ENCODE results near the gene PTCD1. TPM values are rescaled to one million over a fixed set of nuclear protein-coding genes. Genes with fewer than 3 reads are reported as not detected.
"Not testable (repeated sequence)": the region's sequence is repeated elsewhere in the genome, so short reads cannot be mapped to it uniquely, and the experiment has no call there.

The PTCD1 gene
- total and polyA plus RNA-seq, 2 experiments from 2014 or later: 12.2 to 13.4 TPM

- not testable (repeated sequence) for H3K4me3 Mint-ChIP-seq; H3K9me3 Mint-ChIP-seq; H3K4me2 ChIP-seq; H3K79me2 ChIP-seq (replicated peaks; ENCODE audit: insufficient read depth); H3K27ac Mint-ChIP-seq; ATAC-seq; H3K27ac ChIP-seq (ENCODE audit: low read depth); H3K9me2 ChIP-seq (ENCODE audit: insufficient read depth); H3K27me3 ChIP-seq (ENCODE audit: insufficient read depth); H3K4me1 Mint-ChIP-seq; H3K4me1 ChIP-seq (ENCODE audit: insufficient read depth); H3K27me3 Mint-ChIP-seq (ENCODE audit: insufficient read depth, low read depth, poor library complexity); H2AFZ ChIP-seq; H3K4me3 ChIP-seq
- DNase-seq (ENCODE audit: low spot score): peak; percentile 72
- peak; percentile 65 to 68 for TF ChIP-seq CTCF (conservative IDR thresholded peaks at IDR 0.05; ENCODE audit: low read depth in 2 of 2)
- Histone ChIP-seq H3K36me3 (ENCODE audit: insufficient read depth) (peaks cover 66% of the 10 kb centered on the region), H4K20me1 (replicated peaks; ENCODE audit: insufficient read depth) (peaks cover 37% of the 10 kb centered on the region), H3F3A (replicated peaks; ENCODE audit: low read depth) (peaks cover 33% of the 10 kb centered on the region)
- peaks cover 94% of the 10 kb centered on the region for H3K36me3 Mint-ChIP-seq (ENCODE audit: low read depth)
These were observed 23.0 kb downstream of the PTCD1 start for GRCh38 chr7:99415513-99416127.

GRCh38 chr7:99410635-99411034 is 28.0 kb downstream of the PTCD1 start:
- Histone ChIP-seq H3K27me3 (ENCODE audit: insufficient read depth) (no peaks in the 10 kb centered on the region), H3K4me2 (no peak overlapping the region), H3F3A (replicated peaks; ENCODE audit: low read depth) (peaks cover 44% of the 10 kb centered on the region), H2AFZ (no peak overlapping the region), H3K9me2 (ENCODE audit: insufficient read depth) (no peaks in the 10 kb centered on the region), H3K27ac (ENCODE audit: low read depth) (peak overlapping the region; percentile 69; the same call in 1 of the 2 replicates), H3K4me1 (ENCODE audit: insufficient read depth) (peaks cover 21% of the 10 kb centered on the region), H3K4me3 (peak overlapping the region; percentile 88), H3K79me2 (replicated peaks; ENCODE audit: insufficient read depth) (peaks cover 53% of the 10 kb centered on the region), H3K36me3 (ENCODE audit: insufficient read depth) (peaks cover 39% of the 10 kb centered on the region), H4K20me1 (replicated peaks; ENCODE audit: insufficient read depth) (peaks cover 51% of the 10 kb centered on the region)
- Mint-ChIP-seq H3K4me1 (peaks cover 21% of the 10 kb centered on the region), H3K9me3 (no peaks in the 10 kb centered on the region; the same call in 2 of the 3 replicates), H3K36me3 (ENCODE audit: low read depth) (peaks cover 64% of the 10 kb centered on the region), H3K27ac (no peak overlapping the region), H3K27me3 (ENCODE audit: insufficient read depth, low read depth, poor library complexity) (peaks cover 6% of the 10 kb centered on the region), H3K4me3 (peak overlapping the region; percentile 95)
- no peak for DNase-seq (ENCODE audit: low spot score)
- ATAC-seq: no peak
- TF ChIP-seq ZNF114 (CRISPR knock-in tag; IDR thresholded peaks at IDR 0.05) (no peak), EZH2 (IDR thresholded peaks at IDR 0.05; ENCODE audit: low read depth, unreplicated experiment) (no peak), JUNB (IDR thresholded peaks at IDR 0.05; ENCODE audit: unreplicated experiment) (no peak), ZNF462 (CRISPR knock-in tag; IDR thresholded peaks at IDR 0.05) (no peak), STAT1 (IDR thresholded peaks at IDR 0.05; ENCODE audit: unreplicated experiment) (no peak), ZNF331 (CRISPR knock-in tag; IDR thresholded peaks at IDR 0.05; ENCODE audit: low read depth) (no peak), CREB1 (CRISPR knock-in tag; IDR thresholded peaks at IDR 0.05; ENCODE audit: low read depth) (no peak), REST (IDR thresholded peaks at IDR 0.05; ENCODE audit: unreplicated experiment) (no peak), POLR2AphosphoS5 (IDR thresholded peaks at IDR 0.05; ENCODE audit: low read depth) (no peak)

All from GM23338 (cell line).